Hematopoietic multipotent progenitor cell treated with erythropoietin and hydrocortisone succinate and interleukin-3 and kit ligand, for 17 days (in vitro differentiated cells): ENCODE measurements around the gene PTPRN2.

Experiments used
- DNase-seq: peaks from one replicate; pipeline ENCODE4 v3.0.0-alpha.2; 2015; ENCODE audit warnings: low spot score

The PTPRN2 gene

GRCh38 chr7:157771689-157772088 is 815.9 kb downstream of the PTPRN2 start:
- DNase-seq: no peak

DNA sequence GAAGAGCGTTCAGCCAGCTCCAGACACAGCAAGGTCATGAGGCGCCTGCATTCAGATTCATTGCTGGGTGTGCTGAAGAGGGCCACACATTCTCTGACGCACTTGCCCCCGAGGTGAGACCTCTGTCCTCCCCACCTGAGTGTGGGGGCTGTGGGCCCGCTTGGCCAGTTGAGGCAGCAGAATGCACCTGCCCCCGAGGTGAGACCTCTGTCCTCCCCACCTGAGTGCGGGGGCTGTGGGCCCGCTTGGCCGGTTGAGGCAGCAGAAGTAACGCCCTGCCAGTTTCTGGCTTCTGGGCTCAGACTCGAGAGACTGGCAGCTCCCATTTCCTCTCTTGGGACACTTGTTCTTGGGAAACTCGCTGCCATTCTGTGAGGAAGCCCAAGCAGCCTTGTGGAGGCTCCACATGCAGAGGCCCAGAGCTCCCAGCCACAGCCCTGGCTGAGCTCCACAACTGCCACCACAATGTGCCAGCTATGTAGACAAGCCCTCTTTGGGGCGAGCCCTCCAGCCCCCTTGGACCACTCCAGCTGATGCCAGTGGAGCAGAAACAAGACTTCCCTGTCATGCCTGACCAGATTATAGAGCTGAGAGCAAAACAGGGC is 816.8 kb downstream of the PTPRN2 start:
- no peak for DNase-seq

GRCh38 chr7:157769526-157770215 is 818.0 kb downstream of the PTPRN2 start:
- no peak for DNase-seq

- no peak for DNase-seq
These were observed 818.5 kb downstream of the PTPRN2 start for GRCh38 chr7:157769086-157769485.

GRCh38 chr7:157768198-157768597 is 819.4 kb downstream of the PTPRN2 start:
- DNase-seq: no peak

DNA sequence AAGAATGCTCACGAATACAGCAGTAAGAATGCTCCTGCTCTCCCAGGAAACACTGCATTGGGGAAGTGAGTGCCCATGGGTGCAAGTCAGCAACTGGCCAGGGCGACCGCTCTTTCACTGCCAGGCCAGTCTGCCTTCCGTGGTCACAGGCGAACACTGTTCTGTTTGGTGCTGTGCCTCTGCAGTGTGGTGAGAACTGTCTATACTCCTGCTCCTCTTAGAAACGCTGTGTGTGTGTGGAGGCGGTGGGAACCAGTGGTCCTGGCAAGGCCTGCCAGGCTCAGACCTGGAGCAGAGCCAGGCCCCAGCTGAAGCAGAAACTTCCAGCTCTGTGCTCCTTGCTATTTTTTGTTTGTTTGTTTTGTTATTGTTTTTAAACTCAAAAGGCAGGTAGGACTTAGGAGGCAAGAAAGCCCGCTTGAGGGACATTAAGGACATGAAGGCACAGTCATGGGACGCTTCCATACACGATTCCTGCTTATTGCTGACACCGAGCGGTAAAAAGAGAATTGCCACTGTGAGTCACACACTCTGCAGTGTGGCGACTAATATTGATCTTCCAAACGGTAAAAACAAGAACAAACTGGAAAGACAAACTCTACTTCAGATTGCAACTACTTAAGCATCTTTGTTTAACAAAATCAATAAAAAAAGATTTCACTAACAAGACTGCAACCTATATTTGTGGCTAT is 820.0 kb downstream of the PTPRN2 start:
- DNase-seq: no peak

DNA sequence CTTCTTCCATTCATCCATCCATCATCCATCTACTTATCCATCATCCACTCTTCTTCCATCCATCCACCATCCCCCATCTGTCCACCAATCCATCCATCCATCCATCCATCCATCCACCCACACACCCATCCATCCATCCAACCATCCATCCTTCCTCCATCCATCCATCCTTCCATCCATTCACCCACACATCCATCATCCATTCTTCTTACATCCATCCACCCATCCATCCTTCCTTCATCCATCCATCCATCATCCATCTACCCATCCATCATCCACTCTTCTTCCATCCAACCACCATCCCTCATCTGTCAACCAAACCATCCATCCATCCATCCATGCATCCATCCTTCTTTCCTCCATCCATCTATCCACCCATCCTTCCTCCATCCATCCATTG is 821.5 kb downstream of the PTPRN2 start:
- DNase-seq: no peak

GRCh38 chr7:157764946-157765537 is 822.6 kb downstream of the PTPRN2 start:
- no peak for DNase-seq

GRCh38 chr7:157764193-157764592 is 823.4 kb downstream of the PTPRN2 start:
- DNase-seq: no peak

DNA sequence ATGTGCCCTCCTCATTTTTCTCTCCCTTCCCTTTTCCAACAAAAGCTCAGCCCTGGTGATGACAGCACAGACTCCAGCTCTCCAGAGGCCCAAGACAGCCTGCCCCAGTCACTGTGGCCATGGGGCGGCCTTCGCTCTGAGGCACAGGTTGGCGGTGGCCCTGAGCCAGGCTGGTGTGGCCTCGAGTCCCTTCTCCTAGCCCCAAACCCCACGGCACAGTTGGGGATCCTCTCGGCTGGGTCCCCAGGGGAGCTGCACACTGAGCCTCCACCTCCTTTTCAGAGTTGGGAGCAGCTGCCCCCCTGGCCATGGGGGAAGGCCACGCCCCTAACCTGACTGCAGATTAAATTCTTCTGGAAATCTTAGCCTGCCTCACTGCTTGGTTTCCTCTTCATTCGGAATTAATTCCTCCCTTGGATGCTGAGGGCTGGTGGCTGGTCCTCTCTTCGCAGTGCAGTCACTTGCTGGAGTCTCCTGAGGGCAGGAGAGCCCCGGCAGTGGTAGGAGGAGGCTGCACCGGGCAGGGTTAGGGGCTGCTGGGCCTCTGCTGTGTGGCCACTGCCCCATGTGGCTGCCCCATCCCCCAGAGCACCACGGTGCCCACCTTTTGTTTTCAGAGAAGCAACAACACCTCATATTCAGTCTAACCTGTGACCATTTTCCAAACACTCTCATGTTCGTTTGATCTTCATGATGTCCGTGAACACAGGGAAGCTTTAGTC is 824.2 kb downstream of the PTPRN2 start:
- no peak for DNase-seq

DNA sequence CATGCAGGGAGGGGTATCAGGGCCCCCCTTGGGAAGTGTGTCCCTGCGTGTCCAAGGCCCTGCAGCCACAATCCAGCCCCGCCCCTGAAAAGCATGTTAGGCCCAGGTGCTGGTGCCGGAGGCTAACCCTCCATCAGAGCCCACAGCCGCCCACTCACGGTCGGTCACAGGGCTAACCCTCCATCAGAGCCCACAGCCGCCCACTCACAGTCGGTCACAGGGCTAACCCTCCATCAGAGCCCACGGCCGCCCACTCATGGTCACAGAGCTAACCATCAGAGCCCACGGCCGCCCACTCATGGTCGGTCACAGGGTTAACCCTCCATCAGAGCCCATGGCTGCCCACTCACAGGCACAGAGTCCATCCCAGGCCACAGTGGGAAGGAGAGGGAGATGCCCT is 824.8 kb downstream of the PTPRN2 start:
- DNase-seq: no peak

GRCh38 chr7:157760004-157760730 is 827.5 kb downstream of the PTPRN2 start:
- DNase-seq: no peak

GRCh38 chr7:157759246-157759805 is 828.3 kb downstream of the PTPRN2 start:
- DNase-seq: no peak

GRCh38 chr7:157758468-157759245 is 829.0 kb downstream of the PTPRN2 start:
- DNase-seq: no peak

DNA sequence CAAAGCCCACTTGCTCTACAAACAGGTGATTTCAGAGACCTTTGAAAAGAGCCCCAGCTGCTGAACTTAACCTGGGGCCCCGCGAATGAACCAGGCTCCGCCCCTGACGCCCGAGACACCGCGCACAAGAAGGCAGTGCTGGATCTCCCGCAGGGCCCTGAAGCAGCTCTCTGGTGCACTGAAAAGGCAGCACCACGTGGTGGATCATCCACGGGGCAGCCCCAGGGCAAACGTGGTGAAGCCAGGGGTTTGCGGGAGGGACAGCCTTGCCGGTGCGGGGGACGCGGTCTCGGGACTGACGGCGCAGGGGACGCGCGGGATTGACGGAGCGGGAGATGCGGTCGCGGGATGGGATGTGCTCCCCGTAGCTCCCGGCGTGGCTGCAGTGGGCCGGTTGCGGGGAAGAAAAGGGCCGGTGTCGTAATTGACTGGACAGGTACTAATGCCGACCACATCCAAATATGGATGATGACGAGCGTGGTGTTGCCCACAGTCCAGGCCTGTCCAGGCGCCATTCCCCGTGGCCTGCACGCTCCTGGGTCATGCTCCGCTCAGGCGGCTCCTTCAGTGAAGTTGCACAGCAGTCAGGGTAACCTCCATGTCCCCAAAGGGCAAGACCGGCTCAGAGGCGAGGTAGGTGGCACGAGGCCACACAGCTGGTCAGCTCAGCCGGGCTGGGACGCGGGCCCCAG is 829.7 kb downstream of the PTPRN2 start:
- no peak for DNase-seq

GRCh38 chr7:157757211-157757610 is 830.4 kb downstream of the PTPRN2 start:
- DNase-seq: no peak

- no peak for DNase-seq
These were observed 831.9 kb downstream of the PTPRN2 start for GRCh38 chr7:157755741-157756140.

DNA sequence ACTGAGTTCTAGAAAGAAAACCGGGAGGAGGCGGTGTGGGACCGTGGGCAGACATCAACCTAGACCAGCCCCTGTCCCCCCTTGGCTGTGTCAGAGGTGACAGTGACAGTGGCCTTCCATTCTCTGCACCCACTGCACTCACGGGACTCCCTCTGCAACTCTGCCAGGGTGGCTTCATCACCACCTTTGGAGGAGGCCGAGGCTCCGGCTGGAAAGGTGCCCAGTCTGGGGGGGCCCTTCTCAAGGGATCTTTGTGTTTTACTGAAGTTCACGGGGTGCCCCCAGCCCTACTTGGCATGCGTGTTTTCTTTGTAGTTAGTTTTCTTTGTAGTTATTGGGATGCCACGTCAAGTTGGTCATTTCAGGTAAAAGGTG is 833.2 kb downstream of the PTPRN2 start:
- DNase-seq: no peak

GRCh38 chr7:157753713-157754415 is 833.8 kb downstream of the PTPRN2 start:
- no peak for DNase-seq
